Activated CD8-positive, alpha-beta memory T cell treated with anti-CD3 and anti-CD28 coated beads for 24 hours (primary cell): Measurements from ENCODE around the gene FASN.
A peak's percentile ranks its signal among the peaks of the same experiment; 100 is the strongest.

Experiments used
- DNase-seq: peaks from one replicate; pipeline ENCODE4 v3.0.0-alpha.2; 2020

Gene FASN

DNA sequence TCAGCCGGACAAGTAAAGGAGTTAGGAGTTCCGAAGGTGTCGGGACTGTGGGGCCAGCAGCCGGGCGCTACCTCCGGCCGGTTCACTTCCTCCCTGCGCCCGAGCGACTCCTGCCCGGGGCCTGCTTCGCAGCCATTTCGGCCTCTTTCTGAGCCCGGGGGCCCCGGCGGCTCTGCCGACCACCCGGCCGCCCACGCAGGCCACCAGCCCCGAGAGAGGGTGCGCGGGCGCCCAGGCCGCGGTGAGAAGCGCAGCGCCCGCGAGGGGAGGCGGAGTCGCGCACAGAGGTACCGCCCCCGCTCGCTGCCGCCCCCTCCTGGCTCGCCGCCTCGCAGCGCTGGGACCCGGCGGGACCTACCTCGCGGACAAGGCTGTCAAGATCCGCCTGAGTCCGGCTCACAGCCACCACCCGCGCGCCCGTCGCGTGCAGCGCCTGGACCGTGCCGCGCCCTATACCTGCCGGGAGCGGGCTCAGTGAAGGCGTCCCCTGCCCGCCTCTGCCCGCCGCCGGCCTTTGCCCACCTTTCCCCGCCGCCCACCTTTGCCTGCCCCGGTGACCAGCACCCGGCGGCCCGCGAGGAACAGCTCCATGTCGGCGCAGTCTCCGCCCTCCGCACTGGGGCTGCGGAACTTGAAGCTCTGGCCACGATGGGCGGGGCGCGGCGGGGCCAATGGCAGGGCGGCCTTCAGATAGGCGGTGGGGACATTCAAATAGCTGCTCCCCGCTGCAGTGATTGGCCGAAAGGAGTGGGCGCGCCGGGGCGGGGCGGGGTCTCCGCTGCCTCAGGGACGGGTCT, 60.7 kb downstream of the FASN start, which contains the start of gene DCXR:
DCXR (minus strand) TSS at position 606 of the 797 bp plus-strand sequence; CDS start at position 591, 15 bp downstream.
- DNase-seq, result peak; percentile 96

GRCh38 chr17:82036634-82037091, 61.4 kb downstream of the FASN start:
- DNase-seq, result no peak

- no peak for DNase-seq
Observed at GRCh38 chr17:82035956-82036633, 61.9 kb downstream of the FASN start.

GRCh38 chr17:82035488-82035887, 62.5 kb downstream of the FASN start:
- no peak for DNase-seq

DNA sequence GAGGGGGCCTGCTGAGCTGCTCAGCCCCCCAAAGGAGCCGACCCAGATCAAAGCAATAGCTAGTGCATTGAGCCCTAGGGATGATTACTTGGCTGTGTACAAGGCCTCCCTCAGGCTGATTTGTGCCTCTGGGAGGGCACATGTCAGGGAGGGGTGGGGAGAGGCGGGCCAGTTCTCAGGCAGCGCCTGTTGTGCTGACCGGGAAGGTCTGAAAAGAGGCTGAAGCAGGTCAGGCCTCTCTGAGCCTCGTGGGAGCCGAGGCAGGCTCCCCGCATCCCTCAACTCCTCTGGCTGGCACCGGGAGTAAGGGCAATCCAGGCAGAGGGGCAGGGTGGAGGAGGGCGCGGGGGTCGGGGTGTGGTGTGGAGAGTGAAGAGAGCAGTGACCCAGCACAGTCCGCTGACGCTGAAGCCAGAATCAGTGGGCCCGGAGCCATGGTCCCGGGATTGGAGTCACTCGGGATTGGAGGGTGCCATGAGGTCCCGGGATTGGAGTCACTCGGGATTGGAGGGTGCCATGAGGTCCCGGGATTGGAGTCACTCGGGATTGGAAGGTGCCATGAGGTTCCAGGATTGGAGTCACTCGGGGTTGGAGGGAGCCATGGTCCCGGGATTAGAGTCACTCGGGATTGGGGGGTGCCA, 63.5 kb downstream of the FASN start:
- DNase-seq, result no peak

GRCh38 chr17:82033359-82034085, 64.5 kb downstream of the FASN start:
- no peak for DNase-seq

DNA sequence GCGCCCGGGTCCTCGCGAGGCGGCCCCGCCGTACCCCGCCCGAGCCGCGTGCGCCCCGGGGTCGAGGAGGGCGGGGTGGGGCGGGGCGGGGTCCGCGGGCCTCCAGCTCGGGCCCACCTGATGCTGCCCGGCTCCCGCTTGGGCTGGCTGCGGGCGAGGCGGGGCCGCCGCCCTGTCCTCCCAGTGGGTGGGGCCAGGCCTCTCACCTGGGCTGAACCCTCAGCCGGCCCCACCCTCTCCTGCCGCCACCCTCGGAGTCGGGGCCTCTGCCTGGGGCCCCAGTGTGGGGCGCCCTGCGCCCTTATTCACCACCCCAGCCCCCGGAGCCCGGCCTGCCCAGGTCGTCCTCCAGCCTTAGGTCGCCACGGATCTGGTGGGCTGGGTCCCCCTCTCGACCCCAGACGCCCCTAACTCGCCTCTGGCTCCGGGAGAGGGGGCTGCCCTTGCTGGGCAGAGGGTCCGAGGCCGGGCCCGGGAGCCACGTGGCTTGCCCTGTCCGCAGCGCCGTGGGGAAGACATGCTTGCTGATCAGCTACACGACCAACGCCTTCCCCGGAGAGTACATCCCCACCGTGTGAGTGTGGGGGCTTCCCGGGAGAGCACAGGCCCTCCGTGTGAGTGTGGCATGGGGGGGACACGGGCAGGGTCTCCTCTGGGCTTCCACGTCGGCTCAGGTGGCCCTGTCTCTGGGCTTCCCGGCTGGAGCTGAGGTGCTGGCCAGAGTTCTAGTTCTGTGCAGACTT, 66.0 kb downstream of the FASN start:
- DNase-seq, result no peak

DNA sequence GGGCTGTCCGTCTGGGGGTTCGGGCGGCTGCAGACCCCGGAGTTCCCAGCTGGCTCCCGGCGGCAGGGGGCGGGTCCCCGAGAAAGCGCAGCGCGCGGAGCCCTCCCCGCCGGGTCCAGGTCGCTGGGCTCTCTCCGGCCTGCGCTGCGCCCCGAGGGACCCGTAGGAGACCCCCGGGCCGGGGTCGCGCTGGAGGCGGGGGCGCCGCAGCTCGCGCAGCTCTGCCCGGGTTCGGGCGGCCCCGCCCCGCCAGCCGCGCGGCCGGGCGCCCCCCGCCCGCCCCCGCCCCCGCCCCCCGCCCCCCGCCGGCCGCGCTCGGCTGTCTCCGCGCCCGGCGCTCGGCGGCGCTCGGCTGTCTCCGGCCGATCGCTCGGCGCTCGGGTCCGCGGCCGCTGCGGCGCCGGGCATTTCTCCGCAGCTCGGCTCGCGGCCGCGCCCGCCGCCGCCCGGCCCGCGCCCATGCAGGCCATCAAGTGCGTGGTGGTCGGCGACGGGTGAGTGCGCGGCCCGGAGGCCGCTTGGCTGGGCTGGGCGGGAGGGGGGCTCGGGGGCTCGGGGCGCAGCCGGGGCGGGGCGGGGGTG, 66.6 kb downstream of the FASN start, which contains the start of gene RAC3:
RAC3 (plus strand) TSS at position 376 of the 582 bp plus-strand sequence; CDS start at position 460, 84 bp downstream.
- no peak for DNase-seq

- DNase-seq, result peak; percentile 91
Observed at GRCh38 chr17:82030470-82031302, 67.3 kb downstream of the FASN start.

GRCh38 chr17:82029990-82030469, 68.0 kb downstream of the FASN start:
- no peak for DNase-seq

DNA sequence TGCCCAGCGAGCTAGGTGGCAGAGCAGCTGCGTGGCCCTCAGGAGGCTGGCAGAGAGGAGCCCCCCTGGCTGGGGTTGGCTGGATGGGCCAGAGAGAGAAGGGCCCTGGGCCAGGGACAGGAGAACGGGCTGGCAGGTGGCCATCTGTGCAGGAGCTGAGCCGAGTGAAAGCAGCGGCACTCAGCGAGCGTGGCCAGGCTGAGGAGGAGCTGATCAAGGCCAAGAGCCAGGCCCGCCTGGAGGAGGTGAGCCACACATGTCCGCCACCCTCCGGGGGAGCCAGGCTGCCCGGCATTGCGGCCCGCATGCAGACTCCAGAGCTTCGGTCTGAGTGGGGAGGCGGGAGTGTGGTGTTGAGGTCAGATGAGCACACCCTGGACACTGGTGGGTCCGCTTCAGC, 68.6 kb downstream of the FASN start:
- DNase-seq, result no peak

GRCh38 chr17:82028966-82029365, 69.1 kb downstream of the FASN start:
- DNase-seq, result no peak
